Muscle of arm (tissue), 12 donors: ENCODE measurements around the gene CYP27C1. TPM values are rescaled to one million over a fixed set of nuclear protein-coding genes. Genes with fewer than 3 reads are reported as not detected.

ENCODE experiments used
- DNase-seq: peaks from one replicate; pipeline ENCODE4 v3.0.0-alpha.2; 2013
- polyA plus RNA-seq, 12 donors: library from polyadenylated mRNA; unstranded; fragments of 120-200 nt; gene quantifications; one replicate each; pipeline ENCODE4 v1.2.1, GENCODE V29; 2013; ENCODE audit not compliant: insufficient read length in 12 of 12

CYP27C1 gene
- polyA plus RNA-seq, 12 donors, result 4.1 to 12.4 (median 6.0) TPM; not detected in 1

DNA sequence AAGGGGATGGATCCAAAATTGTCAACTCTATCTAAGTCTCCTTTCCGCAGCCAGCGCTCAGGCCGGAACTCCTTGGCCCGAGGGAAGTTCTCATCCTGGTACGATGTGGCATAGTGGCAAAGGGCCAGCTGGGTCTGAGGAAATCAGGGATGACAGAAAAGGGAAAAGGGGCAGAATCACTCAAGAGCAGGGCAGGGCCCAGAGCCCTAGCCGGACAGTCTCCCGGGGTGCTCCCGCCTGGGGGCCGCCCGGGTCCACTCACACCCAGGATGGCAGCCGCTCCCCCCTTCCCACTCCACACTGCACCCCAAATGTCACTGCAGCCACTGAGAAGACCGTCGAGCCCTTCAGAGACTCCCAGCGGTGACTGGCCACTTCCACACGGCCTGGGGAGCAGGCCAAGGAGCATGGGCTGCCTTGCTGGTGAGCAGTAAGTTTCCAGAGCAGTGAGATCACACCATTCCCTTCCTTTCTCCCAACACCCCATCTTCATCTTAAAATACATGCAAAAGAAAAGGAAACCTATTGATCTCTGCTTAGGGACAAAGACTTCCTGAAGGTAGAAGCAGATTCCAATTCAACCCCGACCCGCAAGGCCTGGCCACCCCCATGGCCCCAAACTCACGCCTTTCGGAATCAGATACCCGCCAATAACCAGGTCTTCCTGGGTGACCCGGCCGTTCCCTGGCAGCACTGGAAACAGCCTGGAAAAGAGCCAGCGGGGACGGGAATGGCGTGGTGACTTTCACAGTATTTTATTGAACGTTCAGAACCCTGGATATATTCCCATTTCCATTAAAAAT is 26.7 kb downstream of the CYP27C1 start:
- no peak for DNase-seq

DNA sequence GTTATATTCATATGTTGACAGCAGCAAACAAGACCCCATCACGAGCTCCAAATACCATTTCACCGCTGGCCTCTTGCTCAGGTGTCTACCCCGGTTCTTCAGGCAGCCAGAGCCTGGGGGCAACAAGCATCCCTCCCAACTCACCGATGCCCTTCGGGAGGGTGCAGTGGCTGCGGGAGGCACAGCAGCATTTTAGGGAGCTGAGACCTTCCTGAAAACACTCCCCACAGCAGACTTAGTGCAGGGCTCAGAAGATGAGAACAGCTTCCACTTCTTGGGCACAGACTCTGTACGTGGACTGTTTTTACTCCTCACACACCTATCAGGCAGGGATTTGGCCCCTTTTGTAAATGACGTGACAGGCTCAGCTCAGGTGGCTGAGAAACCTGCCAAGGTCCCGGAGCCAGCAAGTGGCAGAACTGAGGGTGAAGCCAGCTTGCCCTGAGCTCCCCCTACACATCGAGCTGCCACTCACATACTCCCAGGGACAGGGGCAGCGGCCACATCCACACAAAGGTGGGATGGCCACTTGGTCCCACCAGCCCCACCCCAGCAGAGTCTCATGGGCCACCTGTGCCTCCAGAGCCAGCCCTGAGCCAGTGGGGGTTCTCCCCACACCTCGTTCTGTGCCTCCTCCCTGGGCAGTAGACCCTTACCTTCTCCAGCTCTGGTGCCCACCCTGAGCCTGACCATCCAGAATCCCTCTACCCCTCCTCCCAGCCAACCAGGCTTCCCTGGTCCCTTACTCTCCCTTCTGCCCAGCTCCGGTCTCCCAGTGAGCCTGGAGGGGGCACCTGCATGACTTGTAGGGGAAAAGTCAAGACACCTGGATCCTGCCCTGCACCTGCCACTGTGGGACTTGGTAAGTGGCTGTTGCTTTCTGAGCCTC is 28.5 kb downstream of the CYP27C1 start:
- DNase-seq, result no peak

DNA sequence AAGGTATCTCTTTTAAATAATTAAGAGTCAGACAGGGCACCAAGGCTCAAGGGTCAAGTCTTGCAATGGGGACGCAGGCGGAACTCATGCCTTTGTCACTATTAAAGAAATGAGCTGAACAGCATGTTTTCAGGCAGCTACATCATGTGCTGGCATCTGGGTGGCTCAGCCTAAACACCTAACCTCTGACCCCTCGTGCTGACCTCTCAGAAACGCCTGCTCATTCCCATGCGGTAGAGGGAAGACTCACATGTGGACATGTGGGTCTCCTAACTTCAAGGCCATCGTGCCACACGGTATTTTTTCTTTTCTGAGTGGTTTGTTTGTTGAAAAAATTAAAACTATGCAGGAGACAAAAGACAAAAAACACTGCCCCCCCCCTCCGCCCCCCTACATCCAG is 31.3 kb downstream of the CYP27C1 start:
- no peak for DNase-seq

DNA sequence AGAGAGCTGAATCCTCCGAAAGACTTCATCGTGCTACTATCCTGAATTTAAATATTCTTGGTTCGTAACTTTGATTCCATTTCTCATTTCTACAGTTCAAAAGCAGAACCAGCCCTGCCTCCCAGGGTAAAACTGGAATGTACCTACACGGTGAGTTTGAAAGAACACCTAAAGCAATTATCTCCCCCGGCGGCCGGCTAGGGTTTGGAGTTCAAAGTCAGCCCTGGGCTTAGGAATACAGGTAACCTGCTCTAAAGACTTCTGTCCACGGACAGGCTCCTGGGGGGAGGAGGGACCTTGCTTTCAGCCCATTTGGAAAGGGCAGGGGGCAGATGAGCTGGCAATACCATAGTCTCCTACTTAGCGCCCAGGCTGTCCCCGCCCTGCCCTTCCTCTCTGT is 32.3 kb downstream of the CYP27C1 start:
- DNase-seq, result no peak

GRCh38 chr2:127187081-127187775 is 32.9 kb downstream of the CYP27C1 start:
- DNase-seq, result no peak

GRCh38 chr2:127185705-127186104 is 34.4 kb downstream of the CYP27C1 start:
- DNase-seq, result no peak

GRCh38 chr2:127185093-127185492 is 35.0 kb downstream of the CYP27C1 start:
- no peak for DNase-seq

DNA sequence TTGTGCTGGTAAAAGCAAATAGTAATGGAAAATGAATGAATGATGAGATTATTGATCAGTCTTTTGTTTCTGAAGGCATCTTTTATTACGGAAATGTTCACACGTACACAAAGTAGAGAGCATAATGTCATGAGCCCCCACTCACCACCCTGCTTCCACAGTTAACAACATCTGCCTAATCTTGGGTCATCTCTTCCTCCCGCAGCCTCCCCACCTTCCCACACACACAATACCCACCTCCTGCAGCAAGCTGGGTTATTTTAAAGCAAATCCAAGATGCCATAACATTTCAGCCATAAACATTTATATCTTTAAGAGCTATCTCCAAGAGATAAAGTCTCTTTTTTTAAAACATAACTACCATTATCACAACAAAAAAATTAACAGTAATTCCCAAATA is 36.3 kb downstream of the CYP27C1 start:
- no peak for DNase-seq

DNA sequence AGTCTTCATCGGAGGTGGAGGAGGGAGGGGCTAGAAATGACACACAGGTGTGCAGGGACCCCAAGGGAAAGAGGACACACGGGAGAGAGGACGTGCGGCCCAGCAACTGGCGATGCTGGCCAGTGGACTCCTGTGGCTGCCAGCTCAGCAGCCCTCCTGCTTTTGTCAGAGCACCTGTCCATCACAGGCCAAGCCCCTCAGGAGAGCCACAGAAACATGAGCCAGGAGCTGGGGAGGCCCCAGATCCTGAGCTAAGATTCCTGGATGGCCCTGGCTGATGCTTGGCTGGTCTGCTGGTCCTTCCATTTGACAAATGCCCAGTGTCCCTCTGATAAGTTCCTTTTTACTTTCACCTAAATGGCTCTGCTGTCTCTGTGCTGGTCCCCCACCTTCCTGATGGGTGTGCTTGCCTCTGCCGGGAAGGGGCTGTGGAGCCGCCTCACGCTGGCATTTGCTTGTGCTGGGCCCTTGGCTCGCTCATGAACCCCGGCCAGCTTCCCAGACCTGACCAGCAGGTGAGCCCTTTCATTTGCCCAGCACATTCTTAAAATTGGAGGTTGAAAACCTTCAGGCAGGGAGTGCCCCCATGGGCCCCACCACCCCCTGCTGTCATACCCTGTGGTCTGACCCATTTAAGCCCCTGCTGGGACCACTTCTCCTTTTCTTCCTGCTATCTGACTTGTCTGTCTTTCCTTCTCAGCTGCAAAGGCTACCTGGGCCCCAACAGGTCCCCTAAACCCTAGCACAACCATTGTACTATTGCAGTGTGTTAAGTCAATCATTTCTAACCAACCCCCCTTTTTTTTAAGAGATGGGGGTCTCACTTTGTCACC is 37.3 kb downstream of the CYP27C1 start:
- no peak for DNase-seq

GRCh38 chr2:127181851-127182250 is 38.2 kb downstream of the CYP27C1 start:
- DNase-seq, result no peak

DNA sequence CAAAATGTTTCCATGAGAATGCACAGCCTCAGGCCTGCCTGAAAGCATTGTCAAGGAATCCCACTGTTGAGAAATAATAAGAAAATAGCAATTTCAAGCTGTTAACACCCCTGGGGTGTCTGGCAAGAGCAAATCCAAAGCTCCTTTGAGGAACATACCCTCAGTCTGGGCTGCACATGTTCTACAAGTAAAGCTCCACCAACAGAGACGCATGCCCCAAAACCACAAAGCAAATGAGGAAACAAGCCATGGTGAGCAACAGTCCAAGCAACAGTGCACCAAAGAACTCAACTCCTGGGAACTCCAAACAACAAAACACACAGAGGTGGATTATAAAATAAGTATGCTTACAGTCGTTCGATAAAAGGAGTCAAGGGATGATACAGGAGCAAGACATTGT is 40.3 kb downstream of the CYP27C1 start:
- no peak for DNase-seq

DNA sequence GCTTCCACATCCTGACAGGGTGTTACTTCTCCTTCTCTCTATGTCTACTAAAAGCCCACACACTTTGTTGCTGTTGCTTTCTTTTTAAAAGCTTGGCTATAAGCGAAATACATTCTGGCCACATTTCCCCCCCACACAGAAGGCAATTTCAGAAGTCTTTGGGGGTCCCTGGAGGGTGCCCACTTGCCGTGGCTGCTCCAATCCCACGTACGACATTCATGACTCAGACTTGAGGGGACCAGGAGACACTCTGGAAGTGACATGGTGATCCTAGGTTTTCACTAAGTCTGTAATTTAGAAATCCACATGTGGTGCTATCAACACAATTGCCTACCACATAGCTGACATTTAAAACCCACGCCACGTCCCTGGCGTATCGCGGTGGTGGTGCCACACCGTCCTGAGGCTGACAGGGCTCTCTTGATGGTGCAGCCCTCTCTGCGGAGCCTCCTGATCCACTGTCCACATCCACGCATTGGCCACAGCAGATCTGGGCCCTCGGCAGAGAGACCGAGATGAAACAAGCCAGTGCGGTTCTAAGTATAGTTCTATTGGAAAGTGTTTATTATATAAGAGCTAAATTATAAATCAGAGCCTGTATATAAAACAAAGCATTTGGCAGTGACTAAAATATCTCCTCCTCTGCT is 42.4 kb downstream of the CYP27C1 start:
- DNase-seq, result no peak

DNA sequence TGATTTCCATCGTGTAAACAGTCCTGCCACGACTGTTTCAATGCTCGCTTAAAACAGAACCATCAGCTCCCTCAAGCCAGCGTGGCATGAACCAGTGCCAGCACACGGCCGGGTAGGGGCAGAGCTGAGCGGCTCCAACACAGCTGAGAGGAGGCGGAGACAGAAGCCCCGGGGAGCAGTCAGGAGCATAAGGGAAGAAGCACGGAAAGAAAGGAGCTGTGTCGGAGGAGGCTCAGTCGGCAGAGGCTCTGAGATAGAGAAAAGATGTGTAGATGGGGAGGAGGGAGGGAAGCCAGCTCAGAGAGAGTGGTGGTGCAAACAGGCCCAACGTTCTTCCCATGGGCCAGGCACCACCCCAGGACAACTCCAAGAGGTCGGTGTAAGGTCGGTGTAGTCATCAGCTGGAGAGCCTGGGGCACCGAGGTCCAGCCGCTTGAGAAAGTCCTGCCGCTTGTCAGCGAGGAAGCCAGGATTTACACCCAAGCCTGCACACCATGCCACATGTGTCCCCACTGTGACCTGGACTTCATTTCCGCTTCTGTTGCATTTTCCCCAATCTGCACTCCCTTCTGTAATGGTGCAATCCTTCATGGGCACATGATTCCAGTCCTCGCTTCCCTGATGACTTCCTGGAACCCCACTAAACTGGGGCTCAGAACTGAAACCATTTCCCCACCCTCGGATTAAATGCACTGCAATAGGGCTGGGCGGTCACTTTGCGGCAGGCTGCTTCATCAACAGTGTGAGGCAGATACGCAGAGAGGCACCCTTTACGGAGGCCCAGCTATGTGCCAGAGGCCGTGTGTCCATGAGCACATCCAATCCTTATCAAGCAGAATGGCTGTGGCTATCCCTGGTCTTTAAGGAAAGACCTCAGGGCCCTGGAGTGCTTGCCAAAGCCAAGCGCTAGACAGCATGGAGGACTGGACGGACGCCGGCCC is 43.5 kb downstream of the CYP27C1 start:
- DNase-seq, result no peak

DNA sequence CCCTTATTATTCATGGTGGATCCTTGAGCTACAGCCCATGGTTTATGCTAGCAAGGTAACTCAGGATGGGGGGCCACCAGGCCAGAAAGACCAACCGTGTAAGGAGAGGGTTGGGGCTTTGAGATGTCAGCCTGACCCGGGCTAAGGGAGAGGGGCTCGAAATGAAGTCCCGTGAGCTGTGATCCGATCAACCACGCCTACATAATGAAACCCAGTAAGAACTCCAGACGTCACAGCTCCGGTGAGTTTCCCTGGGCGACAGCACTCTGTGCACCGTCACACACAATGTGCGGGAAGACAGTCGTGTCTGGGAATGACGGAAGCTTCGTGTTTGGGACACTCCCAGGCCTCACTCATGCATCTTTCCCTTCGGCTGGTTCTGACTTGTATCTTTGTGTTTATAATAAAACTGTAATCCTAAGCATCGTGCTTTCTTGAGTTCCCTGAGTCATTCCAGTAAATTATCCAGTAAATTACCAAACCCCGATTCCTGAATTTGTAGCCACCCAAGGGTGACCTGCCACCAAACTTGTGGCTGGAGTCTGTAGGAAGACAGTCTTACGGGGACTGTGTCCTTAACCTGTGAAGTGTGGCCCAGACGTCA is 44.2 kb downstream of the CYP27C1 start:
- DNase-seq, result peak; percentile 69

DNA sequence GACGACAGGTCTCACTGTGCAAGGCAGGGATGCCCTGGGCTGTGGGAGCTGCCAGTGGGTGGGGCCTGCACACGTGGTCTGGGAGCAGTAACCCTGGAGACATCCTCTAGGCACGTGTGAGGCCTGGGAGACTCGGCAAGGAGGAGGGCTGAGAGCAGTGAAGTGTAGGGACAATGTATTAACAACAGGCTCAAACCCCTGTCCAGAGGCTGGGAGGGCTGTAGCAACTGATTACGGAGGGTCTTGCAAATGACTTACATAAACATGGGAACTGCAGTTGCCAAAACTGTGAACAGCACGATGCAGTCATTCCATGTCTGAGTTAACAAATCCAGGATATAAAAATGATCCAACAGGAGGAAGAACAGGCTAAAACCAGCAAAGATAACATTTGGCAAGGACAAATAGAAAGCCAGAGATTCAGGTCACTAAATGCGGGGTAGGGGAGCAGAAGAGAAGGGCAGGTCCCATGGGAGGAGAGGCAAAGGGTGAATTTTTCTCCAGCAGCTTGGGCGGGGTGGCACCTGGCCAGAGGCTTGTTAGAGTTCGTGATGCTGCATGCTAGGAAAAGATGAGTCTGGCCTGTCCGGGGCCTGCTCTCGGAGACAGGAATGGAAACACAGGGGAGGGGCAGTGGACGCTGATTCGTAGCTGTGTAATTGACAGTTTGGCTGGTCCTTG is 44.9 kb downstream of the CYP27C1 start:
- peak; percentile 87 for DNase-seq

DNA sequence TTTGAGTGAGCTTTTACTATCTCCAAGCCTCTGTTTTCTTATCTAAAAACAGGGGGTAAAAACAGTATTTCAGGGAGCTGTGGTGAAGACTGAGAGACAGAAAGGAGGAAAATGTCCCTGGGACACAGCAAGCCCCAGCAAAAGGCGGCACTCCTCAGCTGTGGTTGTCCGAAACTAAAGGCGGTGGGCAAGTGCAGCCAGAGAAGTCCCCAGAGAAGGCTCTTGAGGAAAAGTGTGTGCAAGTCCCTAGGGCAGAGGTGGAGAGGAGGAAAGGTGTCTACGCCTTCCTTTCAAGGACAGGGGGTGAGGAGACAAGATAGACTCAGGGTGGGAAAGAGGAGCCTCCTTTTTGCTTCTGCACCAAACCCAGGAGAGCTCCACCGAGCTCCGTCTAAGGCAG is 45.5 kb downstream of the CYP27C1 start:
- no peak for DNase-seq

- DNase-seq, result peak; percentile 47
These were observed 46.0 kb downstream of the CYP27C1 start for GRCh38 chr2:127174136-127174535.

- peak; percentile 90 for DNase-seq
These were observed 47.0 kb downstream of the CYP27C1 start for GRCh38 chr2:127173057-127173456.

GRCh38 chr2:127172306-127172705 is 47.8 kb downstream of the CYP27C1 start:
- DNase-seq, result no peak
